HG02885 (cell line): ENCODE data around the gene JAKMIP3.
"Not testable (repeated sequence)": the region's sequence is repeated elsewhere in the genome, so short reads cannot be mapped to it uniquely, and the experiment has no call there.

ENCODE experiments used
- ATAC-seq: cut with Tn5 transposase; IDR thresholded peaks from one replicate; pipeline ENCODE4 v1.9.1; 2021; ENCODE audit warnings: mild to moderate bottlenecking; ENCODE audit not compliant: unreplicated experiment, poor library complexity

JAKMIP3 gene

GRCh38 chr10:132064082-132064755 is 1.5 kb upstream of the JAKMIP3 start:
- no peak for ATAC-seq

DNA sequence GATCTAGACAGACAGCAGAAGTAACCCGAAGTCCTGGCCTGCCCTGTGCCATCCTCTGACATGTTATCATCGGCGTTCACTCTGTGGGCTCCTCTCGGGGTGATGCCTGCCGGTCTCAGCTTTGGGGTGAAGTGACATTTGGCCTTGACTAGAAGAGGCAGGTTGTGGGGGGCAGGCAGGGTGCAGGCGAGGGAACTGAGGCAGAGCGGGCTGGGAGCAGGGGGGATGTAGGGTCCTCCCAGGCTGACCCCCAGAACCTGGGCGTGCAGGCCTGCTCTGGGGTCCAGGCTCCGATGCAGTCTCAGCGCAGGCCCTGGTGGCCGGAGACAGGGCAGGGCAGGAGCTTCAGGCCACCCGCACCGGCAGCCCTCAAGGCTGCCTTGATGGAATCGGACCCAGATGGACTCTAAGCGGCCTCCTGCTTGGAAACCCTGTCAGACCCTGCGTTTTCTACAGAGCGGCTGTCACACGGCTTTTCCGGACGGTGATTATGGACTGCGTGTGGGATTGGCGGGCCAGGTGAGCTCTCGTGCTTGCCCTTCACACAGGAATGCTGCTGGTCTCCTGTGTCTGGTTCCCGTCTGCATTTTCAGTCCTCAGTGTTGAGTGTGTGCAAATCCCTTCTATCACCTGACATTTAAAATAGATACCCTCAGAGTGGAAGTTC is 842 bp upstream of the JAKMIP3 start:
- ATAC-seq = no peak

DNA sequence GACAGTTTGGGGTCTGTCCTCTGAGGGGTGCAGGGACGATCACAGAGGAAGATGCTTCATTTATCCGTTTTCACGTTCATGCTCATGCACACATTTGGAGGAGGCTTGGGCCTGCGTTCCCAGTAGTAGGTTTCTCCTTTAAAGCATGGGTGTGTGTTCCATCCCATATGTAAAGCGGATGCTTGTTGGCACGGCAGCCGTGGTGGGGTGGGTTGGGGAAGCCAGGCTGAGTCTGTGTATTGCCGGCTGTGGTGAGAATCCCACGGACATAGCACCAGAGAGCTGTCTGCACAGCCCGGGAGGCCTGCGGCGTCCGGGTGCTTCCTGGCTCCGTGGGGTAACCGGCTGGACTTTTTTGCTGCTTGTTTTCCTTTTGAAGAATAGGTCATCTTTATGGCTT is 440 bp downstream of the JAKMIP3 start:
- no peak for ATAC-seq

- no peak for ATAC-seq
These were observed 1.1 kb downstream of the JAKMIP3 start for GRCh38 chr10:132066812-132067211.

GRCh38 chr10:132068431-132069121 is 2.8 kb downstream of the JAKMIP3 start:
- ATAC-seq = no peak

GRCh38 chr10:132069122-132069848 is 3.5 kb downstream of the JAKMIP3 start:
- ATAC-seq = no peak

GRCh38 chr10:132069849-132070182 is 4.1 kb downstream of the JAKMIP3 start:
- no peak for ATAC-seq

DNA sequence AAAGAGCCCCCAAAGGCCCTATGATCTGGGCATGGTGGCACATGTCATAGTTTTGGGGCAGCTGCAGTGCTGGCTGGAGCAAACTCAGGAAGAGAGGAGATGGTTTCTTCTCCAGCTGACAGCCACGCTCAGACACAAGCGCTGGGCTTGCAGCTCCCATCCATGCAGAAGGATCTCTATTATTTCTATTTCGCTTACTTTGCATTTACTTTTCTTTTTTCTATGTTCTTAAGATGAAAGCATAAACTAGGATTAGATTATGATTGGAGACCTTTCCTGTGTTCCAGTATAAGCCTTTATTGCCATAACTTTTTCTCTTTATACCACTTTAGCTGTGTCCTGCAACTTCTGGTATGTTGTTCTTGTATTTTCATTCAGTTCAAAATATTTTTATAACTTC is 5.0 kb downstream of the JAKMIP3 start:
- ATAC-seq = no peak

DNA sequence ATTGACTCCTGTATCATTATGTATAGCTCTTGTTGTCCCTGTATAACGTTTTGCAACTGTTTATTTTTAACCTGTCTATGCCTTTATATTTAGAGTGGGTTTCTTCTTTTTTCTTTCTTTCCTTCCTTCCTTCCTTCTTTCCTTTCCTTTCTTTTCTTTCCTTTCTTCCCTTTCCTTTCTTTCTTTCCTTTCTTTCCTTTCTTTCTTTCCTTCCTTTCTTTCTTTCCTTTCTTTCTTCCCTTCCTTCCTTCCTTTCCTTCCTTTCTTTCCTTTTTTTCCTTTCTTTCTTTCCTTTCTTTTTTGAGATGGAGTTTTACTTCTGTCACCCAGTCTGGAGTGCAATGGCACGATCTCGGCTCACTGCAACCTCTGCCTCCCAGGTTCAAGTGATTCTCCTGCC is 5.9 kb downstream of the JAKMIP3 start:
- no peak for ATAC-seq

DNA sequence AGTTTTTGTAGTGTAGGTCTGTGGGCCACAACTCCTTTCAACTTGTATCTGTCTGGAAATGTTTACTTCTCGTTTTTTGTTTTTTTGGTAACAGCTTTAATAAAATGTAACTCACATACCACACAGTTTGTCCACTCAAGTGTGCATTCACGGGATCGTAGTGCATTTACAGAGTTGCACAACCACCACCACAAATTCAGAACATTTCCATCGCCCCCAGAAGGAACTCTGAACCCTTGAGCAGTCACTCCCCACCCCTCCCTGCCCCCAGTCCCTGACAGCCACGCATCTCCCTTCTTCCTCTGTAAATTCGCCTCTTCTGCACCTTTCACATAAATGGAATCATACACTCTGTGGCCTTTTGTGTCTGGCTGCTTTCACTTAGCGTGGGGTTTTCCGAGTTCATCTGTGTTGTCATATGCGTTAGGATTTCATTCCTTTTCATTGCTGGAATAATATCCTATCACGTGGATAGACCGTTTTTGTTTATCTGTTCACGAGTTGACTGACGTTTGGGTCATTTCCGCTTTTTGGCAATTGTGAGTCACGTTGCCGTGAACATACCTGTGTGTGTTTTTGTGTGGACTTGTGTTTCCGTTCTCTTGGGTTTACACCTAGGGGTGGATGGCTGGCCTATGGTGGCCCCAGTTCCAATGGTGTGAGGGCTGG is 10.3 kb downstream of the JAKMIP3 start:
- no peak for ATAC-seq

DNA sequence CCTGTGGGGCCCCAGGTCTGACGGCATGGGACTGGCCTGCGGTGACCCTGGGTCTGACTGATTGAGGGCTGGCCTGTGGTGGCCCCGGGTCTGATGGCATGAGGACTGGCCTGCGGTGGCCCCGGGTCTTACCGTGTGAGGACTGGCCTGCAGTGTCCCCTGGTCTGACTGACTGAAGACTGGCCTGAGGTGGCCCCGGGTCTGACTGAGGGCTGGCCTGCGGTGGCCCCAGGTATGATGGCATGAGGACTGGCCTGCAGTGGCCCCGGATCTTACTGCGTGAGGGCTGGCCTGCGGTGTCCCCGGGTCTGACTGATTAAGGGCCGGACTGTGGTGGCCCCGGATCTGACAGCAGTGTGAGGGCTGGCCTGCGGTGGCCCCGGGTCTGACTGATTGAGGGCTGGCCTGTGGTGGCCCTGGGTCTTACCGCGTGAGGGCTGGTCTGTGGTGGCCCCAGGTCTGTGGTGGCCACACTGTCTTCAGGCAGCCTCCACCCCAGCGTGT is 10.9 kb downstream of the JAKMIP3 start:
- no peak for ATAC-seq

GRCh38 chr10:132077091-132077490 is 11.3 kb downstream of the JAKMIP3 start:
- ATAC-seq = no peak

GRCh38 chr10:132078746-132079345 is 13.1 kb downstream of the JAKMIP3 start:
- no peak for ATAC-seq

DNA sequence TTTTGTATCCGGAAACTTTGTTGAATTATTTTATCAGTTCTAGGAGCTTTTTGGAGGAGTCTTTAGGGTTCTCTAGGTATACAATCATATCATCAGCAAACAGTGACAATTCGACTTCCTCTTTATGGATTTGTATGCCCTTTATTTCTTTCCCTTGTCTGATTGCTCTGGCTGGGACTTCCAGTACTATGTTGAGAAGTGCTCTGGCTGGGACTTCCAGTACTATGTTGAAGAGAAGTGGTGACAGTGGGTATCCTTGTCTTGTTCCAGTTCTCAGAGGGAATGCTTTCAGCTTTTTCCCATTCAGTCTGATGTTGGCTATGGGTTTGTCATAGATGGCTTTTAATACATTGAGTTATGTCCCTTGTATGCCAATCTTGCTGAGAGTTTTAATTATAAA is 18.6 kb downstream of the JAKMIP3 start:
- not testable (repeated sequence) for ATAC-seq

DNA sequence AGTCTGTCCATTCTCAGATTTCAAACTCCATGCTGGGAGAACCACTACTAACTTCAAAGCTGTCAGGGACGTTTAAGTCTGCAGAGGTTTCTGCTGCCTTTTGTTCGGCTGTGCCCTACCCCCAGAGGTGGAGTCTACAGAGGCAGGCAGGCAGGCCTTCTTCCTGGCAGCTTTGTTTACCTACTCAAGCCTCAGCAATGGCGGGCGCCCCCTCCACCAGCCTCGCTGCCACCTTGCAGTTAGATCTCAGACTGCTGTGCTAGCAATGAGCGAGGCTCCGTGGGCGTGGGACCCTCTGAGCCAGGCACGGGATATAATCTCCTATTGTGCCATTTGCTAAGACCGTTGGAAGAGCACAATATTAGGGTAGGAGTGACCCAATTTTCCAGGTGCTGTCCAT is 27.5 kb downstream of the JAKMIP3 start:
- not testable (repeated sequence) for ATAC-seq

DNA sequence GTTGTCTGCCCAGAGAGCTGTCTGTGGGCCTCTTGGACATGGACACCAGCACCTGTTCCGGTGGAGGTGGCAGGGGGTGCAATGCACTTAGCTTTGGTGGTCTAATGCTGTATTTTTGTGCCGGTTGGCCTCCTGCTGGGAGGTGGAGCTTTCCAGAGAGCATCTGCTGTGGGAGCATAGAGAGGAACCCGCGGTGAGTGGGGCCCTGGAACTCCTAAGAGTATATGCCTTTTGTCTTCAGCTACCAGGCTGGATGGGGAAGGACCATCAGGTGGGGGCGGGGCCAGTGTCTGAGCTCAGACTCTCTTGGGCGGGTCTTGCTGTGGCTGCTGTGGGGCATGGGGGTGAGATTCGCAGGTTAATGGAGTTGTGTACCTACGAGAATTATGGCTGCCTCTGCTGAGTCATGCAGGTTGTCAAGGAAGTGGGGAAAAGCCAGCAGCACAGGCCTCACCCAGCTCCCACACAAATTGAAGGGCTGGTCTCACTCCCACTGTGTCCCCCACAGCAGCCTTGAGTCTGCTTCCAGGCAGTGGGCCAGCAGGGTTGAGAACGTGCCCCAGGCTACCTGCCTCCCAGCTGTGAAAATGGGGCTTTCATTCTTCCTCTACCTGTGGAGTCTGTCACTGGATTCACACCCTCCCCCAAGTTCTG is 29.0 kb downstream of the JAKMIP3 start:
- no peak for ATAC-seq

- no peak for ATAC-seq
These were observed 29.8 kb downstream of the JAKMIP3 start for GRCh38 chr10:132095403-132096113.

DNA sequence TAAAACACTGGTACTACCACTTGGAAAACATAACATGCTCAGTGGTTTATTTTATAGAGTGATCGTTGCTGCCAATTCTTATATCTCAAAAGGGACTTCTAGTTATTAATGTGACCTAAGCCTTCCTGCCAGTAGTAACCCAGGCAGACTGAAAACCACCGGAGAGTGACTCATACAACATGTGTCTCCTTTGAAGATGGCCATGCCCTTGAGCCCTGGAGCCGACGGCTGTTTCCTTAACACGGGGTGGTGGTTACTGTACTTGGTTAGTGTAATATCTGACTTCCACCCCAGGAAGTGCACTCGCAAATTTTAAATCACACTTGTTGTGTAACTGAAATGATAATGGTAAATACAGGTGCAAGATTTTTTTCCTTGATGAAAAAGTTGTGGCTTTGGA is 30.5 kb downstream of the JAKMIP3 start:
- ATAC-seq = no peak
